HepG2 (cell line): Measurements from ENCODE around the gene UEVLD. TPM values are rescaled to one million over a fixed set of nuclear protein-coding genes. Genes with fewer than 3 reads are reported as not detected.

ENCODE experiments used
- ARHGAP35 ChIP-seq: sonication (generic); formaldehyde crosslinking; IDR thresholded peaks from 2 replicates; pipeline ENCODE4 v1.9.0; 2022; ENCODE audit warnings: mild to moderate bottlenecking, inconsistent platforms, moderate library complexity, missing genetic modification reagents, borderline replicate concordance
- DMTF1 ChIP-seq: sonication (generic); formaldehyde crosslinking; IDR thresholded peaks from 2 replicates; pipeline ENCODE4 v1.4.0; 2020; ENCODE audit warnings: mild to moderate bottlenecking, missing genetic modification reagents
- IKZF1 ChIP-seq: fragments of 450-650 bp; IDR thresholded peaks from 2 replicates; pipeline ENCODE4 v1.7.1; 2016
- MIER2 ChIP-seq: IDR thresholded peaks from 2 replicates; pipeline ENCODE4 v1.6.1; 2016; ENCODE audit warnings: missing biosample characterization, missing genetic modification reagents
- MLLT10 ChIP-seq: sonication (generic); formaldehyde crosslinking; IDR thresholded peaks from 2 replicates; pipeline ENCODE4 v1.4.0; 2020; ENCODE audit warnings: missing genetic modification reagents
- MTA1 ChIP-seq: sonication (generic); formaldehyde crosslinking; IDR thresholded peaks from 2 replicates; pipeline ENCODE4 v1.4.0; 2020; ENCODE audit warnings: missing genetic modification reagents, mild to moderate bottlenecking, borderline replicate concordance
- MYNN ChIP-seq: sonication (generic); formaldehyde crosslinking; IDR thresholded peaks from 2 replicates; pipeline ENCODE4 v1.4.0; 2020; ENCODE audit warnings: mild to moderate bottlenecking, low read depth, missing genetic modification reagents
- RXRA ChIP-seq: sonication (generic); formaldehyde crosslinking; IDR thresholded peaks from 2 replicates; pipeline ENCODE4 v1.5.1; 2020; ENCODE audit warnings: missing genetic modification reagents
- ZBED4 ChIP-seq: sonication (generic); formaldehyde crosslinking; IDR thresholded peaks from 2 replicates; pipeline ENCODE4 v1.4.0; 2020; ENCODE audit warnings: missing genetic modification reagents, borderline replicate concordance
- ZBTB21 ChIP-seq: sonication (generic); formaldehyde crosslinking; IDR thresholded peaks from 2 replicates; pipeline ENCODE4 v1.4.0; 2020; ENCODE audit warnings: missing genetic modification reagents
- ZBTB49 ChIP-seq: sonication (generic); formaldehyde crosslinking; IDR thresholded peaks from 2 replicates; pipeline ENCODE4 v1.4.0; 2020; ENCODE audit warnings: missing genetic modification reagents, borderline replicate concordance
- ZNF280D ChIP-seq: sonication (generic); formaldehyde crosslinking; IDR thresholded peaks from 2 replicates; pipeline ENCODE4 v1.5.1; 2020; ENCODE audit warnings: mild to moderate bottlenecking, missing genetic modification reagents
- ZNF335 ChIP-seq: sonication (generic); formaldehyde crosslinking; IDR thresholded peaks from 2 replicates; pipeline ENCODE4 v1.4.0; 2020; ENCODE audit warnings: missing genetic modification reagents
- ZNF484 ChIP-seq: sonication (generic); formaldehyde crosslinking; IDR thresholded peaks from 2 replicates; pipeline ENCODE4 v1.5.1; 2020; ENCODE audit warnings: mild to moderate bottlenecking, low read depth, missing genetic modification reagents, borderline replicate concordance
- ZNF598 ChIP-seq: sonication (generic); formaldehyde crosslinking; IDR thresholded peaks from 2 replicates; pipeline ENCODE4 v1.5.1; 2020; ENCODE audit warnings: mild to moderate bottlenecking, missing genetic modification reagents, borderline replicate concordance
- ZNF781 ChIP-seq: sonication (generic); formaldehyde crosslinking; IDR thresholded peaks from 2 replicates; pipeline ENCODE4 v1.5.1; 2020; ENCODE audit warnings: borderline replicate concordance, mild to moderate bottlenecking, missing genetic modification reagents; ENCODE audit errors: not compliant biosample characterization
- polyA plus RNA-seq, 8 experiments: library from polyadenylated mRNA; depleted of rRNA in 3 of 8; stranded (reverse) in 7 of 8; unstranded in 1 of 8; fragments of >200 nt; fragmentation: Illumina TruSeq in 4 of 8; extraction: Trizol in 4 of 8; gene quantifications; 2 replicates each; pipeline versions ENCODE4 v1.2.1 to v1.2.3, GENCODE V29; 2011 to 2016; ENCODE audit warnings: low read depth in 4 of 8, missing spikeins in 1 of 8, mixed read lengths in 1 of 8; ENCODE audit not compliant: insufficient read depth in 1 of 8
- total RNA-seq, 5 experiments: library from RNA; depleted of rRNA; stranded (reverse); fragments of >200 nt; fragmentation: Illumina TruSeq; extraction: Trizol; gene quantifications; 2 replicates each; pipeline ENCODE4 v1.2.3, GENCODE V29; 2016; ENCODE audit warnings: low read depth in 1 of 5

UEVLD gene
- total and polyA plus RNA-seq, 2 of the 13 experiments (the other 11 are each of a cell fraction or from before 2014, with no cell fraction given) = 5.7 to 13.7 TPM

- peak; percentile 53; the same call in 1 of the 2 replicates for TF ChIP-seq ZNF280D
- no peak for TF ChIP-seq IKZF1
- no peak for TF ChIP-seq MIER2 (CRISPR knock-in tag)
- no peak for TF ChIP-seq ZBTB49 (CRISPR knock-in tag)
- no peak for TF ChIP-seq ZNF484 (CRISPR knock-in tag)
- TF ChIP-seq RXRA (CRISPR knock-in tag) = peak; percentile 55; the same call in 1 of the 2 replicates
- TF ChIP-seq DMTF1 (CRISPR knock-in tag) = no peak
- TF ChIP-seq ZBED4 (CRISPR knock-in tag) = no peak; the same call in 1 of the 2 replicates
- TF ChIP-seq ZNF781 (CRISPR knock-in tag) = no peak
- TF ChIP-seq MTA1 (CRISPR knock-in tag) = no peak
- TF ChIP-seq ARHGAP35 = peak; percentile 60; the same call in 1 of the 2 replicates
- no peak for TF ChIP-seq MYNN (CRISPR knock-in tag)
- peak; percentile 100 for TF ChIP-seq ZBTB21 (CRISPR knock-in tag)
- TF ChIP-seq ZNF335 = no peak
- no peak; the same call in 1 of the 2 replicates for TF ChIP-seq ZNF598 (CRISPR knock-in tag)
- no peak for TF ChIP-seq MLLT10 (CRISPR knock-in tag)
Measured at GRCh38 chr11:18634140-18635032, 45.9 kb upstream of the UEVLD start, which contains the start of gene SPTY2D1 (continued).
